GM21367 (cell line): Measurements from ENCODE around the gene KCNJ1.

ENCODE experiments used
- ATAC-seq: cut with Tn5 transposase; IDR thresholded peaks from one replicate; pipeline ENCODE4 v1.9.1; 2021; ENCODE audit not compliant: unreplicated experiment

KCNJ1 gene

DNA sequence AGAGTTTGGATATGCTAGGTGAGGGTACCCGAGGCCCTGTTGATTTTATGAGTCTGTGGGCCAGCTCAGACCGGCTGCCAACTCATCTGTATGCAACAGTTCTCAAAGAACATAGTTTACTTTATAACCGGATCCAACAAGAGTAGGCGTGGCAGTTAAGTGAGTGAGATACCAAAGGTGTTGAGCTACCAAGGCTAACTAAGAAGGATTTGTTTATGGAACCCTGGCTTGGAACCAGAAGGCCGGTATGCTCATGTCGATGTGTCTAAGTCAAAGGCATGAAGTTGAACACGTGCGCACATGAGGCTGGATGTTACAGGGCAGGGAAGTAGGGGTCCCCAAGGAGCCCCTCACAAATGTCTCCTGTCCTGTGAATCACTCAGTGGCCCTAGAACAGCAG, at the start of gene KCNJ1:
TSS of gene KCNJ1 (minus strand) at position 20 of the 400 bp plus-strand sequence. CDS start 27,053 bp downstream, outside the sequence.
- ATAC-seq, result no peak

DNA sequence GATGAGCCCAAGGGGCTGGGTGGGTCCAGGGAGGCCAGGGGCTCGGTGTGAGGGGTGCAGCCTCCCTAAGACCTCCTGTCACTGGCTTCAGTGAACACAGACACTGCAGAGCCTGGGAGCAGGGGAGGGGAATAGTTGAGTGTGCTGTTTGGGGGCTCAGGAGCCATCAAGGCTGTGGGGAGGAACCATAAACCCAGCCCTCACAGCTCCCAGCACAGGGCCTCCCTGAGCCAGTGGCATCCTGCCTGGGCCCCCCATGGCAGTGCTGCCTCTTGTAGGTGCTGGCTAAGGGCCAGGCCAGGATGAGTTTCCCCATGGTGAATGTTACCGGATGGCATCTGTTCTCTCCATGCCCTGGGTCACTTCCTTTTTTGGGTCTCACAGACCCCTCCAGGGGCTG, 49.6 kb upstream of the KCNJ1 start:
- ATAC-seq, result no peak

DNA sequence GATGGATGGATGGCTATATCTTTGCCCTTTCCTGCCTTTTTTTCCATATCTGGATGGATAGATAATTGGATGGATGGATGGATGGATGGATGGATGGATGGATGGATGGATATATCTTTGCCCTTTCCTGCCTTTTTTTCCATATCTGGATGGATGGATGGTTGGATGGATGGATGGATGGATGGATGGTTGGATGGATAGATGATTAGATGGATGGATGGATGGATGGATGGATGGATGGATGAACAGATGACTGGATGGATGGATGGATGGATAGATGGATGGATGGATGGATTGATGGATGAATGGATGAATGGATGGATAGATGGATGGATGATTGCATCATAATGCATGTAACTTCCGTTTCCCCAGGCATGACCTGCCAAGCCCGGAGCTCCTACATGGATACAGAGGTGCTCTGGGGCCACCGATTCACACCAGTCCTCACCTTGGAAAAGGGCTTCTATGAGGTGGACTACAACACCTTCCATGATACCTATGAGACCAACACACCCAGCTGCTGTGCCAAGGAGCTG, 49.0 kb upstream of the KCNJ1 start:
- ATAC-seq, result no peak

DNA sequence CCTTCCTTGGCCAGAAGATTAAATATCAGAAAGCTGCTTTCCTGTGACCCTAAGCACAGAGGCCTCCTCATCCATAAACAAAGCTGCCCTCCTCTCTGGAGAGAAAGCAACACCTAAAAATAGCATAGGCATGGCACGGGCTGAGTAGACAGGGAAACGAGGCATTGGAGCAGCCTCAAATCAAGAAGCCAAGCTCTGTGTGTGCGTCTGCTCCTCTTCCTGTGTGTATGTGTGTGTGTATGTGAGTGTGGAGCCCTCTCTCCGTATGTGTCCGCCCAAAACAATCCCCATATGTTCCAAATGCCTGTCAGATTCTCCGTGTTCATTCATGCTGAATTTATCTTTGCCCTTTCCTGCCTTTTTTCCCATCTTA, 48.0 kb upstream of the KCNJ1 start:
- ATAC-seq, result no peak

DNA sequence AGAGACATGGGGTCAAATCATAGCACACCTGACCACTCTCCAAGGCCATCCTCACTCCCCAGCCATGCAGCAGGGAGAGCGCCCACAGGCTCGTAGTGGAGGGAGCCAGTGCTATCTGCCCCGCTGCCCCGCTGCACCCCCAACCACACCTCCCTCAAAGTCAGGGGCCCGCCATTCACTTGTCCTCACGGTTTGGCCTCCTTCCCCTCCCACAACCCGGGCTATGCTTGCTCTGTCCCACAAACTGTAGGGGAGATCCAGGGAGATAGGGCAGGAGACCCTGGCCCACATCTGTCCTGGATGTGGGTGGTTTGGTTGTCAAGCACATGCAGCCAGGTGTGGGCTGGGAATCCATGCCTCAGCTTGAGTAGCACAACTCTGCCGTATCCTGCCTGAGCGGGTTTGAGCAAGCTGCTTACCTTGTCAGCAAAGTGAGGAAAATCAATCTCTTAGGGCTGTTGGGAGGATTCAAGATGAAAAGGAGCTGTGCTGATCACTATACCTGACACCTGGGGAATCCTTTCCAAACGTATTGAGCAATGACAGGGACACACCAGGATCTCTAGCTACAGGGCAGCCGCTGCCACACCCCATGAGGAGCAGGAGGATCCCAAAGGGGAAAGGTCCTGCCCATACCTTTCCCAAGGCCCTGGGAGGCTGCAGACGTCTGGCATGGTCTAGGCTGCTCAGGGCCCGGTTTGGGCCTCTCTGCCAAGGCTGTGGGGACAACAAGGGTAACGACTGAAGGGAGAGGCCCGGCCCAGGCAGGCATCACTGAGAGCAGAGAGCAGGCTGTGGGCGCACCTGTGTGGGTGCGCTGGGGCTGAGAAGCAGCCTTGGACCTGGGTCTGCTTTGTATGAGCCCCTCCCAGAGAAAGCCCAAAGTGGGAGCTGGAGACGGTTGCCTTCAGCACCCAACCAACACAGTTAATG, 47.4 kb upstream of the KCNJ1 start:
- ATAC-seq, result no peak

DNA sequence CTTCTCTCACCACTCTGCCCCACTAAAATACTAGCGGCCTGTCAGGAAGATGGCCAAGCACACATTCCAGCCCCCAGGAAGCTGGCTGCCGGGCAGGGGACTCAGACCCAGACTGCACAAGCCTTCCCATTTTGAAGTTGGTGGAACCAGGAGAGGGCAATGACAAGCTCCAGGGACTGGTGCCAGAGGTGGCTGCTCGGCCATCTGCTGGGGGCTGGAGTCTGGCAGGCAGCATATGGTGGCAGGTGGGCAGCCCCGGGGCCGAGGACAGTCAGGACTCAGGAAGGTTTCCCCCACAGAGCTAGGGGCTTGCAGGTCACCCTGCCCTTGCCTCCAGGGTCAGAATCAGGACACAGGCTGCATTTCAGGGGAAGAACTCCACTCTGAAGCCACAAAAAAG, 46.7 kb upstream of the KCNJ1 start:
- ATAC-seq, result no peak

DNA sequence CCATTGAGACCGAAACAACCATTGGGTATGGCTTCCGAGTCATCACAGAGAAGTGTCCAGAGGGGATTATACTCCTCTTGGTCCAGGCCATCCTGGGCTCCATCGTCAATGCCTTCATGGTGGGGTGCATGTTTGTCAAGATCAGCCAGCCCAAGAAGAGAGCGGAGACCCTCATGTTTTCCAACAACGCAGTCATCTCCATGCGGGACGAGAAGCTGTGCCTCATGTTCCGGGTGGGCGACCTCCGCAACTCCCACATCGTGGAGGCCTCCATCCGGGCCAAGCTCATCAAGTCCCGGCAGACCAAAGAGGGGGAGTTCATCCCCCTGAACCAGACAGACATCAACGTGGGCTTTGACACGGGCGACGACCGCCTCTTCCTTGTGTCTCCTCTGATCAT, 44.6 kb upstream of the KCNJ1 start:
- ATAC-seq, result no peak

DNA sequence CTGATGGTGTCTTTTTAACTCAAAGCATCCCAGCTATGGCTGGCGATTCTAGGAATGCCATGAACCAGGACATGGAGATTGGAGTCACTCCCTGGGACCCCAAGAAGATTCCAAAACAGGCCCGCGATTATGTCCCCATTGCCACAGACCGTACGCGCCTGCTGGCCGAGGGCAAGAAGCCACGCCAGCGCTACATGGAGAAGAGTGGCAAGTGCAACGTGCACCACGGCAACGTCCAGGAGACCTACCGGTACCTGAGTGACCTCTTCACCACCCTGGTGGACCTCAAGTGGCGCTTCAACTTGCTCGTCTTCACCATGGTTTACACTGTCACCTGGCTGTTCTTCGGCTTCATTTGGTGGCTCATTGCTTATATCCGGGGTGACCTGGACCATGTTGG, 44.1 kb upstream of the KCNJ1 start:
- ATAC-seq, result no peak

DNA sequence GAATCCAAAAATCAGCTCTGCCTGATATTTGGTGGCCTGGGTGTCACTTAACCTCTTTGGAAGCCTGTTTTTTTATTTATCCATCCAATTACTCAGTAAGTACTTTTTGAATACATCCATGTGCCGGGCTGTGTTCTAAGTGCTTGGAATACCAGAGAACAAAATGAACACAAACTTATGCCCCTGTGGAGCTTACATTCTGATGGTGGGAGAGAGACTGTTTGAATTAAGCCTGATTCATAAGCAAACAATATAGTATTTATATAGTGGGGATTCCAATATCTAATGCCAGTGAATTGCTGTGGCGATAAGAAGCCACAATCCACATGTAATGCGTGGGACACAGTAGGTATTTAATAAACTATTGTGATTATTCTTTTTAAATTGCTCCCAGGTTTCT, 43.5 kb upstream of the KCNJ1 start:
- no peak for ATAC-seq

DNA sequence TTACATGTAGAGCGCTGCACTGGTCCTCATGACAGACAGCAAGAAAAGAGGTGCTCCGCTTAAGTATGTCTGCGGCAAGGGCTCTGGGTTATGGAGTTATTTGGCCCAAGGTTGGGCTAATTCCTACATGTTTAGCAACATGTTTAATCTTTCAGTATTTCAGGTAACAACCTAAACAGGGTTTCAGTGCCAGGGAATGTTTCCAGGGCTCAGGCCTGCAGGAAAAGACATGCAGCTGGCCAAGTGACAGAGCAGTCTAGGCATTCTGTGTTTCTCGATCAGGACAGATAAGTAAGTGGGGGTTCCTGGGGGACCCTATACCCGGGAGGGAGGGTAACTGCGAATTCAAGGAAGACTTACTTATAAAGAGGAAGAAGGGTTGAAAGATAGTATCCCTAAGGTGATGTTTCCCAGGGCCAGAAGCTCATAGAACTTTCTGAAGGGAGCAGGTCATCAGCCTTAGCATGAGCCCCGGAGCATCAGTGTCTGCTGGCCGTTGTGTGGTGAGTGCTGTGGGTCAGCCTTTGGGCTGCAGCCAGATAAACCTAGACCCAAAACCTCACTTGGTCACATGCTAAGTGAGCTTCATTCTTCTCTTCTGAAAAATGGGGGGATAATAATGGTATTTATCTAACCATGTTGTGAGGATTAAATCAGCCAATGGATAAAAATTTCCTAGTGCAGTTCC, 42.5 kb upstream of the KCNJ1 start:
- no peak for ATAC-seq

DNA sequence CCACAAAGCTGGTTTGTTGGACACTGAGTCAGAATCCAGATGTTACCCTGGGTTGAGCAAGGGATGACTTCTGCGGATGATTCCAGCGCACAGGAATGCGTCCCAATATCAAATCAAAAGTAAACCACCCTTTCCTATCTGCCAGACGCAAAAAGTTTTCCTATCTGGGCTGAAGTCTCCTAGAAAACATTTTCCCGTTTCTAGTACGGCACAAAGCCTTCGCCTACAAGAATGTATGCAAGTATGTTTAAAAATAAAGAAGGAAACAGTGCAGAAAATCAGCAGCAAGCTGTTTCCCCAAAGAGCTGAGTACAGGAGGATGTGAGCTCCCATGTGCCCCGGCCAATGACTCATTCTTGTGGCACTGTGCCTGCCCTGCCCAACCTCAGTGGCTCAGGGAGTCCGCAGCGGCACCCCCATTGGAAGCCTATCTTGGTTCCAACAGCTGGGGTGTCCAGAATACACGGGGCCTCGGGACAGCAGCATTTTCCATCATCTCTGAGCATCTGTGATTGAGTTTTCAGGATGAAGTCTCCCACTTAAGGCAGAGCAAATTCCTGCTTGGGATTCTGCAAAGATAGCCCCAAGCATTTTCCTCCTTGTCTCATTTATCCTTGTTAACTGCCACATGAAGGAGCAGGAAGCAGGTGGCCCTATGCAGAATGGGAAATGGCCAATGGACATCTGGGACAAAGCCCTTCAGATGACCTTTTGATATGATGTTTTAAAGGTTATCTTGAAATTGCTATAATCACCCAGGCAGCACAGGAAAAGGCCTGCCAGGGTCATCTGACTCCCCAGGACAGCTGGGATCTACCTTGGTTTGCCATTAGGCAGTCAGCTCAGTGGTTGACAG, 41.5 kb upstream of the KCNJ1 start:
- ATAC-seq, result no peak

DNA sequence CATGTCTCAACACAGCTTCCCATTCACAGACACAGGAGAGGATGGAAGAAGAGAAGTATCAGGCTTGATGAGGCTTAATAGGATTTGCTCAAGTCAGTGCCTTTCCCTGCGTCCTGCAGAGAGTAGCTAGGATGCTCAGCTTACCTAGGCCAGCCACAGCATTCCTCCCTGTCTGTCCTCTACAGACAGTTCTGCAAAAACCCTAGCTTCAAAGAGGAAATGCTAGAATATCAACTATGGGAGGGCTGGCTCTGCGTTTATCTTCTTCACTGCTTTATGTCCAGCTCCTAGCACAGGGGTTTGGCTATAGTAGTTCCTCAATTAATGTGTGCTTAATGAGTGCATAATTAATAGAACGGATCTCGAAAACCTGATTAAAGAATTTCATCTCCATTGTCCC, 40.5 kb upstream of the KCNJ1 start:
- no peak for ATAC-seq

DNA sequence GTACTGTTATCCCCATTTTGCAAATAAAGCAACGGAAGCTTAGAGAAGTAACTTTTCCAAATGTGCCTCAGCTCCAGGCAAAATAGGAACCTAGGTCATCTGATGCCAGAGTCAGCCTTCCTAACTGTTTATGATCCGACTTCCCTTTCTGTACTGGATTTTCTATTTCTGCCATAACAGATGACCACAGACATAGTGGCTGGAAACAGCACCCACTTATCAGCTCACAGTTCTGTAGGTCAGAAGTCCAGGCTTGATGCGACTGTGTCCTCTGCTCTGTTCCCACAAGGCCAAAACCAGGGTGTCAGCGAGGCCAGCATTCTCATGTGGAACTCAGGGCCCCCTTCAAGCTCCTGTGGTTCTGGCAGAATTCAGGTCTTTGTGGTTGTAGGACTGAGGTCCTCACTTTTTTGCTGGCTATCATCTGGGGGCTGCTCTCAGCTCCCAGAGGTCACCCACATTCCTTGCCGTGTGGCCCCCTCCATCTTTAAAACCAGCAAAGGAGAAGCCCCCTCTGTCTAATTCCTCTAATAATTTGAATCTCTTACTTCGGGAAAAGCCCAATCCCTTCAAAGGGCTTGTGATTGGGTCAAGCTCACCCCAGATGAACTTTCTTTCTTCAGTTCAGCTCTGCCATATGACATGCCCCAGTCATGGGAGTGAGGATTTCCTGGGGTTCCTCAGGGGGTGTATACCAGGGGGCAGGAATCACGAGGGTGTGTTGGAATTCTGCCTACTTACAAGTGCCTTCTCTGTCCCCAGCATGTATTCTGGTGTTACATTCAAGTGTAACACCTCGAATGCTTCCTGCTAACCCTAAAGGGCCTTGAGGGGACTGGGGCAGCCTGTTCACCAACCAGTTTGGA, 39.3 kb upstream of the KCNJ1 start:
- ATAC-seq, result no peak

DNA sequence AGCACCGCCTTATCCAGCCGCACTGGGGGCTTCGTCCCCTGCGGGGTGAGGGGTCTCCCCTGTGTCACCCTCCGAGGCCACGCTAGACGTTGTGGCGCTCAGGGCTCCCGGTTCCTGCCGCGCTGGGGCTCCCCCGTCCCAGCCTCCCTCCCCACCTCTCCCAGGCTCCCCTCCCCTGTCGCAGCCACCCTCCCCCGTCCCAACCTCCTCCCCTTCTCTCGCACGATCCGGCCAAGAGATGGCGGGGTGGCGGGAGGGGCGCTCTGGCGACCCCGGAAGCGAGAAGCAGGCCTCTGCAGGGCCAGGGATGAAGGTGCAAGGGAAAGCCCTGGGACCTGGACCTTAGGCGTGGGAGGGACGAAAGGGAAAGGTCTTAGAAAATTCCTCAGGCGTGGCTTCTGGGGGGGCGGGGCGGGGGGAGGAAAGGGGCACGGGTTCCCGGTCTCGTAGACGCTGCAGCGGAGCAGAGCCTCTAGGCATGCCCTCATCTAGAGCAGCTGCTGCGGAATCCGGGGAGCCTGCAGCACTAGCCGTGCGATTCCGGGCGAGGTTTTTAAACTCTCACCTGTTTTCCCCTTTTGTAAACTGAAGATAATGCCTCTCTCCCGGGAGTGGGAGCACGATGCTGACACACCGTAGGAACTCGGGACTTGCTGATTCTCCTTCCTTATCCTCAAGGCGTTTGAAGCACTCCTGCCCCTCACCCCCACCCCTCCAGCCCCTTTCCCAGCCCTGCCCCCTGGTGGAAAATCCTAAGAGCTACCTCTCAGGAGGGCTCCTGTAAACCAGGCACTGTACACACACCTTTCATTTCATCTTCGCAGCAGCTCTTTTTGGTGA, 38.5 kb upstream of the KCNJ1 start:
- peak; percentile 36 for ATAC-seq

DNA sequence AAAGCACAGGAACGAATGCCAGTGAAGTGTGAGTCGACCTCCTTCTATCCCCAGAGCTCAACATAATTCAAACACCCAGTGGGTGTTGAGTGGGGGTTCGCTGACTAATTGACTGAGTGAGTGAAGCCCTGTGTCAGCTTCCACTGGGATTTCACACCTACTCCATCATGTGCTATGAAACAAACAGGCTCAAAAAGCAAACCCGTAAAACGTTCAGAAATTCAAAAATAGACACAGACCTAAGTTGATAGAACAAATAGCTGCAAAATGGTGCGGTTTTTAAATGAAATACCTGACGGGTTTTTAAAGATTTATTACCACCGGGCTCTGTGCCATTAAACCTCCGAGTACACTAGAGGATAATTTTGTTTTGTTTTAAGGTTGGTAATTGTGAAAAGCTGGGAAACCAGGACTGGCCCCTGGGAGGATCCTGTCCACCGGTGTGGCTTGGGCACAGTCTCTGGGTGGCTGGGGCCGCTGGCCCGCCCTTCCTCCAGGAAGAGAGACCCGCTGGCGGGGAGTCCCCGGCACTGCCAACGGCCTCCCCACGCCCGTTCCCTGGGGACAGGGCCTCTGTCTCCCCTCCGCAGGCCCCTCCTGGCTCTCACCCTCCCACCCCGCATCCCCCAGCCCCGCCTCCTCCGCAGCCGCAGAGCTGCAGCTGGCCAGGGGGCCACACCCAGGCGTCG, 37.7 kb upstream of the KCNJ1 start:
- ATAC-seq, result peak; percentile 27

DNA sequence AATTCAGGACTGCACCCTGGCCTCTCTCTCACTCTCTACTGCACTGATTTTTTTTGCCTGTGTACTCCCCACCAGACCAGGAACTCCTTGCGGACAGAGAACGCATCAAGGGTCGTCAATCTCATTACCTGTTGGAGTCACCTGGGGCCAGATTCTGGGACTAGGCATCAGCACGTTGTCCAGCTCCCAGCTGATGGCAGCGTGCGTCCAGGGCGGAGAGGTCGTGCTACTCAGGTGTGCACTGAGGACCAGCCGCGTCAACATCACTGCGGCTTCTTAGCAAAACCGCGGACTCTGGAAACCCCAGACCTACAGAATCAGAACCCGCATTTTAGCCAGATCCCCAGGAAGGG, 37.2 kb upstream of the KCNJ1 start:
- ATAC-seq, result no peak

DNA sequence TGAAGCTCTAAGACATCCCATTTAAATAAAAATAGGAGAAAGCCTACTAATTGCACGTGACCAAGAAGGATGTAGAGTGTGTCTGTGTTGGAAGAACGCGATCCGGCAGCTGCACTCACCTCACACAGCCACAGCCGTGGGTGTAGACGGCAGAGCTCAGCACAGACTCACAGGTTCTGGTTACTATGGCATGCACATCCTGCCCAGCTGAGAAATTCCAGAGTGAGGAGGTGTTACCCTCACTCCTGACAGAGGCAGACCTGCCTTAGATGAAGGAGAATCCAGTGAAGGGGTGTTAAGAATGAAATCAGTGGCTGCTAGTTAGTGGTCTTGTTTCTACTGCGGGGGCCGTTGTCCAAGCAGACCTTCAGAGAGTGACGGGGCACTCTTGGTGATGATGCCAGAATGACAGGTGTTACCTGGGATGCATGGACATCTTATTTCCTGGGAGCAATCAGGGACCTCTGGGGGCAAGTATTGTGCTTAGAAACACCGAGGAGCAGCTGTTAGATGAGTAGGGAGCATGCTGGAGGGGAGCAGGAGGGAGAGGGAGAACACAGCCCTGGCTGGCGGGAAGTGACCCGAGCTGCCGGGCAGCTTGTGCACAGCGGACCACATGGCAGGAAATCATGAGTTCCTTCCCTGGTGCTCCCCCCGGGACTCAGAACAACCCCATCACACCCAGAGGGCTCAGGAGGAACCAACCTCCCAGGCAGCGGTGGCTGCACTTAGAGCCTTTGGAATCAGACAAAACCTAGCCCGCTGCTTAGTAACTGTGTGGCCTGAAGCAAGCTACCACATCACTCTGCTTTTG, 36.4 kb upstream of the KCNJ1 start:
- ATAC-seq, result no peak

DNA sequence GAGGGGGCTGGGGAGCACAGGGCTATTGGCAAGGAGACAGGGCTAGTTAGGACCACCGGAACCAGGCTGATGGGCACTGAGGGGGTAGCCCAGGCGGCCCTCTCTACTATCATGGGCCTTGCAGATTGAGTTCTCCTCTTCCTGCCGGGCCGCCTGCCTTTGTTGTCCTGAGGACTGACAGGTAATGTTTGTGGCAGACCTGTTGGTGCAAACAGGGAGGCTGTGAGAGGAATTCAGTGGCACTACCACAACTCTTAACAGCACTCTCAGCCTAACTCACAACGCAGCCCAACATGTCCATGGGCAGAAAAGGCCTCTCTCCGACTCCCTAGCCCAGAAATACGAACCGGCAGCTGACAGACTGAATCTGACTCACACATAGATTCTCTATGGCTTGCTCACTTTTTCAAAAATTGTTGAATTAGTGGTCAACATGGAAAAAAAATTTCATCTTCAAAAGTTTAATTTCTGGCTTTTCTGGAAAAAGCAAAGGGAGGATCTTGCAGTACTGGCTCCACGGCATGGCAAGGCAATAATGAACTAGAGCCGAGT, 35.5 kb upstream of the KCNJ1 start:
- ATAC-seq, result no peak
